Heart right ventricle (tissue), 16 donors: ENCODE results near the gene RNF7. TPM values are rescaled to one million over a fixed set of nuclear protein-coding genes. Genes with fewer than 3 reads are reported as not detected.

Experiments
- ATAC-seq, 8 donors: fragments of 200-7000 bp; cut with Tn5 transposase; one replicate each; pipeline ENCODE4 v1.9.1; 2020; ENCODE audit warnings: mild to moderate bottlenecking in 8 of 8, moderate library complexity in 8 of 8, moderate number of reproducible peaks in 1 of 8
- DNase-seq, 2 donors: peaks; one replicate each; pipeline ENCODE4 v3.0.0-alpha.2; 2020
- H3K27ac ChIP-seq, 10 donors: fragments of 200-600 bp; sonication (generic) in 2 of 10; one replicate each; pipeline versions ENCODE4 v1.5.0 to v1.8.0; 2020 to 2022; ENCODE audit warnings: mild to moderate bottlenecking in 3 of 10
- H3K27me3 ChIP-seq, 7 donors: fragments of 200-600 bp; one replicate each; pipeline ENCODE4 v1.8.0; 2021 to 2022; ENCODE audit warnings: mild to moderate bottlenecking in 2 of 7
- H3K36me3 ChIP-seq, 9 donors: fragments of 200-600 bp; sonication (generic) in 1 of 9; one replicate each; pipeline versions ENCODE4 v1.5.0 to v1.8.0; 2020 to 2022; ENCODE audit warnings: mild to moderate bottlenecking in 2 of 9
- H3K4me1 ChIP-seq, 9 donors: fragments of 200-600 bp; sonication (generic) in 1 of 9; one replicate each; pipeline versions ENCODE4 v1.5.0 to v1.8.0; 2020 to 2022; ENCODE audit warnings: mild to moderate bottlenecking in 4 of 9
- H3K4me3 ChIP-seq, 10 donors: fragments of 200-600 bp; sonication (generic) in 2 of 10; one replicate each; pipeline versions ENCODE4 v1.5.0 to v1.8.0; 2020 to 2022; ENCODE audit warnings: mild to moderate bottlenecking in 7 of 10, moderate library complexity in 2 of 10
- H3K9me3 ChIP-seq, 11 donors: fragments of 200-600 bp in 10 of 11; sonication (generic) in 2 of 11; one replicate each; pipeline versions ENCODE4 v1.5.0 to v1.8.0; 2013 to 2022; ENCODE audit warnings: mild to moderate bottlenecking in 2 of 11, control low read depth in 1 of 11, moderate library complexity in 1 of 11
- CTCF ChIP-seq, 9 donors: fragments of 200-600 bp; sonication (generic) in 2 of 9; IDR thresholded peaks; one replicate each; pipeline versions ENCODE4 v1.5.0 to v1.8.0; 2021 to 2022; ENCODE audit warnings: antibody characterized with exemption in 9 of 9, mild to moderate bottlenecking in 5 of 9, moderate library complexity in 1 of 9
- WGBS, 2 donors: extraction: QIAGEN DNeasy Blood & Tissue Kit; methylation state at CpG; one replicate each; pipeline ENCODE4 v1.1.7; 2013; ENCODE audit warnings: inconsistent platforms in 1 of 2; 5-methylcytosine and 5-hydroxymethylcytosine counted together
- intact Hi-C, 10 donors: fragments of 100-400 bp; cut with DNase I; formaldehyde crosslinking; loops; one replicate each; pipeline versions ENCODE4 v1.11.1 to v1.14.2; 2022
- polyA plus RNA-seq, 2 donors: library from polyadenylated mRNA; stranded (reverse); fragments of 200-250 nt; gene quantifications; one replicate each; pipeline ENCODE4 v1.2.3, GENCODE V29; 2013
- total RNA-seq, 10 donors: library from RNA; stranded (reverse); fragmentation: NEBNext Ultra II Directional in 3 of 10; extraction: Animal tissue kit (Norgen Biotek cat#: 25700) in 3 of 10; gene quantifications; one replicate each; pipeline versions ENCODE4 v1.2.1 to v1.2.4, GENCODE V29; 2021 to 2023
- donor health status: Arrhythmogenic right ventricular cardiomyopathy.
- donor health status: ischemic (EF 13 %, LVEDD 7.1; RV severe dilation, severe dysfunction).
- donor health status: healthy with polysubstance abuse.
- donor health status: DM: no; HTN: yes; CAD: no.
- donor health status: DM: no; HTN: no; CAD: no.
- donor health status: ischemic (EF 25% LVEDD 6.9; RV normal size, moderate dysfunction).
- donor health status: ischemic (EF 25% LVEDD 5.7; RV mildly dilated, moderate dysfunction).
- donor health status: healthy.
- donor health status: DM: yes; HTN: yes; CAD: no.
- donor health status: Ischemic cardiomyopathy.
- donor health status: ischemic (EF 35%, LVEDD 5.7; RV mildly dilated, moderate dysfunction).
- donor health status: nonischemic (EF 11% LVEDD 7.7; RV severe dilation, severe dysfunction).
- donor health status: DM: yes; HTN: yes; CAD: no.
- donor health status: PGD.
- donor health status: ischemic (EF 29% LVEDD 5.4; RV normal size, mild dysfunction).
- donor health status: nonischemic (EF 23%, LVEDD 6.1; RV moderate dilation, normal function).

The RNF7 gene
- total and polyA plus RNA-seq, 12 donors = 77.2 to 191 (median 84.1) TPM

DNA sequence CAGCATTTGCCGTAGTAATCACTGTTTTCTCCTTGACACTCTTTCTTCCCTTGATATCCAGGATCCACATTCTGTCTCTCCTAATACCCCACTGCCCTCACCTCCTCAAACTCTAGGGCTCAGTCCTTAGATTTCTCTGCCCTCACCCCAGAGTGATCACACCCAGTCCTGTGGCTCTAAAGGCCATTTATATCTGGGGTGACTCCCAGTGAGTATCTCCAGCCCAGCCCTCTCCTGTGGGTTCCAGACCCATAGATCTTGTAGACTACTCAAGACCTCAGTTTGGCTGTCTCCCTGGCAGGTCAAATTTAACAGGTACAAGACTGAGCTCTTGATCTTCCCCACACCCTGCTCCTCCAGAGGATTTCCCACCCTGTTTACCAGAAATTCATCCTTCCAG lies 26.4 kb downstream of the RNF7 start:
- H3K4me3 ChIP-seq = no peak overlapping the region
- H3K4me1 ChIP-seq = no peaks in the 10 kb centered on the region
- H3K36me3 ChIP-seq = no peaks in the 10 kb centered on the region
- no peak for ATAC-seq
- H3K27ac ChIP-seq = no peak overlapping the region
- no peak for DNase-seq
- H3K27me3 ChIP-seq = no peaks in the 10 kb centered on the region
- intact Hi-C loops = no loop called here
- no peak for TF ChIP-seq CTCF (IDR thresholded peaks at IDR 0.05)
- WGBS, 2 donors = 91% methylated on average over 1 of the region's 1 CpG
- no peaks in the 10 kb centered on the region for H3K9me3 ChIP-seq

DNA sequence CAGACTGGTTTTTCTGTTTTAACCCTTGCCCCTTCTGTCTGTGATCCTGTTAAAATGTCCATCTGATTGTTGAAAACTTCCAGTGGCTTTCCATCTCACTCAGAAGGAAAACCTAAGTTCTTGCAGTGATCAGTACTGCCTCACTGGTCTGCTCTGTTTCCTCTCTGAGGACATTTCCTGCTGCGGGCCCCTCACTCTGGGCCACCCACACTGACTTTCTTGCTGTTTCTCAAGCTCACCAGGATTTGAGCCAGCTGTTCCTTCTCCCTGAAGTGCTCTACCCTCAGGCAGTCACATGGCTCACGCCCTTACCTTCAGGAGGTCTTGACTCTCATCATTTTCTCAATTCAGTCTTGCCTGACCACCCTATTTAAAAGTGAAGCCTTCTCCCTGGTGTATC lies 26.9 kb downstream of the RNF7 start:
- no peak for ATAC-seq
- Histone ChIP-seq H3K9me3 (no peaks in the 10 kb centered on the region), H3K4me3 (no peak overlapping the region), H3K4me1 (no peaks in the 10 kb centered on the region), H3K27ac (no peak overlapping the region), H3K36me3 (no peaks in the 10 kb centered on the region), H3K27me3 (no peaks in the 10 kb centered on the region)
- no peak for DNase-seq
- TF ChIP-seq CTCF (IDR thresholded peaks at IDR 0.05) = no peak
- WGBS, 2 donors = 73 to 79% methylated on average over 2 of the region's 2 CpGs
- intact Hi-C loops = no loop called here

DNA sequence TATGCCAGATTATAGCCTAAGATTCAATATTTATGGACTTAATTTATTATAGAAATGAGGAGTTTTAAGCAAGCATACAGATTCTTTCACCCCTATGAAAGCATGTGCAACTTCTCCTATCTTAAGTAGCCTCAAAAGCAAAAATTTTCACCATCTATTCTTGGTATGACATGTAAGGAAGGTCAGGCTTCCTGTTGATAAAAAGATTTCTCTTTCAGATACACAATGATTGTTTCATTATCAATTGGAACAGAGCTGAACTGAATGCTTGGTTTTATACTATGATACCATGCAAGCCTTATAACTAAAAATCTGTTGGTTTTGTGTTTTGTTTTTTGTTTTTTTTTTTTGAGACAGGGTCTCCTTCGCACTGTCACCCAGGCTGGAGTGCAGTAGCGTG lies 29.0 kb downstream of the RNF7 start:
- H3K9me3 ChIP-seq = no peaks in the 10 kb centered on the region
- no peak for TF ChIP-seq CTCF (IDR thresholded peaks at IDR 0.05)
- DNase-seq (no peak), ATAC-seq (no peak)
- intact Hi-C loops = no loop called here
- H3K4me1 ChIP-seq = no peaks in the 10 kb centered on the region
- H3K27me3 ChIP-seq = no peaks in the 10 kb centered on the region
- no peak overlapping the region for H3K27ac ChIP-seq
- H3K36me3 ChIP-seq = no peaks in the 10 kb centered on the region
- no peak overlapping the region for H3K4me3 ChIP-seq
- 89 to 95% methylated on average over 2 of the region's 2 CpGs for WGBS, 2 donors

GRCh38 chr3:141769221-141769894 lies 31.3 kb downstream of the RNF7 start:
- H3K27ac ChIP-seq = no peak overlapping the region
- WGBS, 2 donors = 47 to 48% methylated on average over 6 of the region's 6 CpGs
- no peaks in the 10 kb centered on the region for H3K36me3 ChIP-seq
- H3K4me1 ChIP-seq = no peaks in the 10 kb centered on the region
- no peaks in the 10 kb centered on the region for H3K9me3 ChIP-seq
- no peaks in the 10 kb centered on the region for H3K27me3 ChIP-seq
- TF ChIP-seq CTCF (IDR thresholded peaks at IDR 0.05) = no peak
- no peak overlapping the region for H3K4me3 ChIP-seq
- intact Hi-C loops = no loop called here
- ATAC-seq = no peak
- no peak for DNase-seq
